ENCODE measurements around the gene PHYKPL.
"Not testable (repeated sequence)": the region's sequence is repeated elsewhere in the genome, so short reads cannot be mapped to it uniquely, and the experiment has no call there.

PHYKPL gene

GRCh38 chr5:178238711-178239592 is 6.3 kb upstream of the PHYKPL start:
- no peak for DNase-seq

DNA sequence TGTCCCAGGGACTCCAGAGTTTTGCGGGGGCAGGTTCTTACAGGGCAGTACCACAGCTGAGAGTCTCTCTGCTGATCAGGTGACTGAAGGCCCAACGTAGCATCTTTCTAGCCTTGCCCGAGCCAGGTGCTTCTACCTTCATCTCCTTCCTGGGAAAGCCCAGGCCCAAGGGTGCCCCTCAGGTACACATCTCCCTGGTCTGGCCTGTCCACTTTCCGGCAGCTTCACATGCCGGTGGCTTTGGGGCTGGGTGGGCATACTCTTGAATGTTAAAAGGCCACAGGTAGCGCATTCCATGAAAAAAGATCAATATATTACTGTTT is 5.7 kb upstream of the PHYKPL start:
- no peak for DNase-seq

DNA sequence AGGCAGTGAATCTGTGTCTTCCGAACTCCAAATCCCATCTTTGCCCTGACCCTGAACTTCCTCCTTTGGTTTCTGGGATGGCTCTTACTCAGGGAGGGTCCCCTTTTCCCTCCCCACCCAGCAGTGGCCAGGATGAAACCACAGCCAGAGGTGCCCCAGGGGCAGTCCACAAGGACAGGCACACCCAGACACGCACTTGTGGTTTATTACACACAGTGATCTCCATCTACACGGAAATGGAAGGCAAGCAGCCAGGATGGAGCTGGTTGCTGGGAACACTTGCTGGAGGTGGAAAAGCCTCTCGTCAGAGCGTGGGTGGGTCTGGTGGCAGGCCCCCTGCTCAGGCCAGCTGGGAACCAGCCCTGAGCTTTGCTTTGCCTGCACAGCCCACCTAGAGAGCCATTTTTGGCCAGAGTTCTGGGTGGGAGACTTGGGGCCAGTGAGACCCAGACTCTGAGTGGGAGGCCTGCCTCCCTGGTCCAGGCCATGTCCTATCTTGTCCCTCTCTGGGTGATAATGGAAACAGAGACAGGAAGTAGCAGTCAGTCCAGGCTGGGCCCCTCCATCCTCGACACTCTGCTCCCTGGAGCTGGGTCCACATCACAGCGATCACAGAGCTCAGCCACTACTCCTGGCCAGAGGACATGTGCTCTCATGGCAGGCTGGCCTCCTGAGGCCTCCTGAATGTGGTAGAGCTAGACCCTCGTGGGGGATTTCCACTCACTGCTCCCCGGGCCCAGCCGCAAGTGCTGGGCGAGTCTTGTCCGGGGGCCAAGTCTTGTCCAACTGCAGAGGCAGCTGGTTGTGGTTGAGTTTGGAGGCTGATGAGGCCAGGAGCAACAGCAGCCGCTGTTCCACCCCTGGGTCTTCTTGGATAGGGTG is 5.1 kb upstream of the PHYKPL start:
- no peak for DNase-seq

DNA sequence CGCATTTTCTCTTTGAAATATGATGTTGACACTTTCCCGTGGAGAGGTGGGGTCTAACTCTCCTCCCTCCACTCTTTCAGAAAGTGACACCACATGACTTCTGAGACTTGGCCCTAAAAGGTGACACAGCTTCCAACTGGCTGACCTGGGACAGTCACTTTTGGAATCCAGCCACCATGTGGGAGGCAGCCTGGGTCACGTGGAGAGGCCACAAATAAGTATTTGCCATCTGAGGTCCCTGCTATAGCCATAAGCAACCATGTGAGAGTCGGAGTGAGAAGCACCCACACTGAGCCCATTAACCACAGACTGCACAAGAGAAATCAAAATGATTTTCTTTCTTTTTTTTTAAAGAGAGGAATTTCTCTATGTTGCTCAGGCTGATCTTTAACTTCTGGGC is 4.1 kb upstream of the PHYKPL start:
- no peak for DNase-seq

DNA sequence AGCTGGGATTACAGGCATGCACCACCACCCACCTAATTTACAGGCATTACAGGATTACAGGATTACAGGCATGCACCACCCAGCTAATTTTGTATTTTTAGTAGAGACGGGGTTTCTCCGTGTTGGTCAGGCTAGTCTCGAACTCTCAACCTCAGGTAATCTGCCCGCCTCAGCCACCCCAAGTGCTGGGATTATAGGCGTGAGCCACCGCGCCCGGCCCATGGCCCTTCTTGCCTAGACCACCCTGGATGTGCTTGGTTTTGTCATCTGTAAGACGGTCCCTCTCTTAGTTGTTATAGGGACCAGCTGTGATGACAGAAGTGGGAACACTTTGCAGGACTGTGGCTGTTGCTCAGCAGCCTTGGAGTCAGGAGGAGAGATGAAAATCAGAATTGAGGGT is 3.5 kb upstream of the PHYKPL start:
- no peak for DNase-seq

DNA sequence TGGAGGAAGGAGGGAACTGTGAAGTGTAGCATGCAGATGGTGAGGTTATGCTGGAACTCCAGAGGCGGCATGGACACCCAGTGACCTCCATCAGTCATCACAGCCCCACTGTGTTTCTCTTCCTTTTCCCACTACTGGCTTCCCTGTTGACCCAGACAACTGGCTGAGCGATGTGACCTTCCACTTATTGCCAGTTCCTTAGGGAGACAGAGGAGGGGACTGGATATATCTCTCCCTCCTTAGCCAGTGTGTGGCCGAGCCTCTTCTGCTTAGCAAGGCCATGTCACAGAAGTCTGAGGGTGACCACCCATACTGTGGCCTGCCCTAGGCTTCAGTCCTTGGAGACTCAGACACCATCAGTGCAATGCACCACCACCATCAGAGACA is 3.0 kb upstream of the PHYKPL start:
- DNase-seq = no peak

DNA sequence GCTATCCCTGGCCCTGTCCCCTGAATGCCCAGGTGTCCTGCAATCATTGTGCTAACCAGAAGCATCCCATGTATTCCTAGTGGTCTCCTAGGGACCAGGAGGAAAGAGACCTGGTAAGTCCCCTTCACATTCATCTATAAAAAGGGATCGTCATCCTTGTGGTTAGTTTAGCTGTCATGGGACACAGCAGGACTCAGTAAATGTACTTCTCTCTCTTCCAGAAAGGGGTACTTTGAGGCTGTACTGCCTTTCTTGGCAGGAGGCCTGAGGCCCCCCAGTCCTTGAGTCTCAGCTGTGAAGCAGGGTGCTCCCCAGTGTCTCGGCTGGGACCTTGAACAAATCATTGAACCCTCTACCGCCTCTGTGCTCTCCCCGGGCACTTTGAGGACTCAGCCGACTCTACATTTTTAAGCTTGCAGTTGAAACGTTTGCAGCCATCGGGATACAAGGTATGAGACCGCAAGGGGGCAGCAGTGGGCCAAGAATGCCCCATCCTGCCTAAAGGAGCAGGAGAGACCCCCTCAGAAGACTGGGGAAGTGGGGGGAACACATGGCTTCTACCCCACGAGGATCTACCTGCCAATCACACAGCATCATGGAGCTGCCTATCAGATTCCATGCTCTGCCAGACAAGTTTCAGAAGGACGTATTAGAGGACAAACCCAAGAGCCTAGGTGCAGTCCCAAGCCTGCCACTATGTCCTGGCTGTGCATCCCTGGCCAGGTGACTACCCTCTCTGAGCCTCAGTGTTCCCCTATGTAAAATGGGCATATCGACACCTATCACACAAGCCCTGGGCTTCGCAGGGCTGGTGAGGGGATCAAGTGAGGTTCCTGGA is 2.4 kb upstream of the PHYKPL start:
- DNase-seq = peak; percentile 75

DNA sequence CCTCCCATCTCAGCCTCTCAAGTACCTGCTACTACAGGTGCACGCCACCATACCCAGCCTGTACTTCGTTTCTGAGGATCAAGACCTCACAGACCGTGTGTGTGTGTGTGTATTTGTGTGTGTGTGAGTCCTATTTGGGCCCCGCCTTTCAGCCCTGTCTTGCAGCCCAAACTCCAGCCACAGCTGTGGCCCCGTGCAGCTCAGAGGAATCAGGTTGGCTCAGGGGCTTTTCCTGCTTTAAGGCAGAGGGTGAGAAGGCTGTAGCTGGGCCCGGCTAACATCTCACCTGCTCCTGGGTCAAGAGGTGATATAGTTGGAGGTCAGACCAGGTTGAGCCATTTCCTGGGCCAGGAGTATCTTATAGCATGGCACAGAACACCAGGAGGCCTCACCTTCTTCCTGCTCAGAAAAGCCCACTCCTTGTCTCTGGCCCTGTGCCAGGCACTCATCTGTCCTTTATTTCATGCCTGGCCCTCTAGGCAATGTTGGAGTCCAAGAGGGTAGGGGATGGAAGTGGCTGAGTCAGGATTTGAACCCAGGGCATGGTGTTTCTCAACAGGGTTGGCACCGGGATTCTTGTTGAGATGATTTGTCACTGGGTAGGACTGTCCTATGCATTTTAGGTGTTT is 1.6 kb upstream of the PHYKPL start:
- DNase-seq = no peak

DNA sequence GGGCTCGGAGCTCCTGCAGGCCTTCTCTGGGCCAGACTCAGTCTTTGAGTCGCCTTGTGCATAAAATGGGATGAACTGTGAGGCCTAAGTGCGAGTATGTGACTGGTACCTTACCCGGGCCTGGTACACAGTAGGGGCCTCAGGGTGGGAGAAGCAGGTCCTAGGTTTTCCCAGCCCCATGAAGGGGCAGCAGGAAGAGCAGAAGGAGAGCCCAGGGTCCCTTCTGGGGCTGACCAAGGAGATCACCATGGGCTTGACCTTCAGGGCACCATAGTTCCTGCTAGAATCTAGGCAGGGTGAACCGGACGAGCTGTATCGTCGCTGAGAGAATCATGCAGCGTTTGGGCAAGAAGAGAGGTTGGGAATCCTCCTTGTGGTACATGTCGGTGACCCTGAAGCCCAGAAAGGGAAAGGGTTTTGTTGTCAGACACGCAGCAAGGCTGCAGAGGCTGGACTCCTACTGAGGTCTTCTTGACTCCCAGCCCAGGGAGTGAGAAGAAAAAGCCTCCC is 373 bp upstream of the PHYKPL start:
- DNase-seq = no peak

DNA sequence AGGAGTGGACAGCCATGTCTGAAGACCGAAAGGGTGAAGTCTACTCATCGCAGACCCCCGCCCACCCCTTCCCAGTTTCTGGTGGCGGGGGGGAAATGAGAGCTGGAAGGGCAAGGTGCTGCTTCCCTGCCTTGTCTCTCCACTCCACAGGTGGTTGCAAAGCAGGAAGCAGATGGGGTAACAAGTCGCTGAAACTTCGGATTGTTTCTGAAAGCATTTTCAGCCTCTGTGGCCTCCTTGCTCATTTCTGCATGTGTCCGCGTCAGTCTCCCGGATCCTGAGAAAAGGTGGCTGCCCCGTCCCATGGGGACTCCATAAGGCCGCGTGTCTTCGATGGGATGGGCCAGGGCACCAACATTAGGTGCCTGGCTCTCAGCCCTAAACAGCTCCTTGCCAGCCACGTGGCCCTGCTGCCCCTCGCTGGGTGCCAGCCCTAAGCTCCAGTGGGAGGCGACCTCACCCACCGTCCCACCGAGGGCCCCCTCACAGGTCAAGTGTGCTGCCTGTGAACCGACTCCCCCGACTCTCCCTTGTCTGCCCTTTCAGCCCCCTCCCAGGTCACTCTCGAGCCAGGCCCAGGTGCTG is 971 bp downstream of the PHYKPL start:
- peak; percentile 56 for DNase-seq

GRCh38 chr5:178230879-178231538 is 1.6 kb downstream of the PHYKPL start:
- DNase-seq = no peak

DNA sequence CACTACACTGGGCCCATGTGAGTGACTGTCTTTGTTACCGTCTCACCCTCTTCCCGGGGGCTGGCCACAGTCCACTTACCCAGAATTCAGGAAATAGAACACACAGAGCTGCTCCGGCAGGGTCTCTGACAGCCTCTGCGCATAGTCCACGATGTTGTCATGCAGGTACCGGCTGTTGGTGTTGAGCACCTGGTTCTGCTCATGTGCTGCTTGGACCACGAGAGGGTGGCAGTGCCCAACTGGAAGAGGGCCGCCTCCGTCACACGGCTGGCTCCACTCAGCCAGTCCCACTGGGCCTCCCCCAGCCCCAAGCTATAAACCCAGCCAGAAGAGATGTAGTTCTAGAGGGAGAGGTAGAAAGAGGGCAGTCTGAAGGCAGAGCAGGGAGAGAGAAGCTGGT is 2.7 kb downstream of the PHYKPL start:
- no peak for DNase-seq

DNA sequence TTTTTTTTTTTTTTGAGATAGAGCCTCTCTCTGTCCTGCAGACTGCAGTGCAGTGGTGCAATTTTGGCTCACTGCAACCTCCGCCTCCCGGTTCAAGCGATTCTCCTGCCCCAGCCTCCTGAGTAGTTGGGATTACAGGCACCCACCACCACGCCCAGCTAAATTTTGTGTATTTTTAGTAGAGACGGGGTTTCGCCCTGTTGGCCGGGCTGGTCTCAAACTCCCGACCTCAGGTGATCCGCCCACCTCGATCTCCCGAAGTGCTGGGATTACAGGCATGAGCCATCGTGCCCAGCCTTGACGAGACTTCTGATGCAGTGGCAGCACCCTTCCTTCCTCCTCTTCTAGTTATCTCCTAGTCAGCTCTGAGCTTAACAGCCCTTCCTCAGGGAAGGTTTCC is 3.5 kb downstream of the PHYKPL start:
- DNase-seq = not testable (repeated sequence)

DNA sequence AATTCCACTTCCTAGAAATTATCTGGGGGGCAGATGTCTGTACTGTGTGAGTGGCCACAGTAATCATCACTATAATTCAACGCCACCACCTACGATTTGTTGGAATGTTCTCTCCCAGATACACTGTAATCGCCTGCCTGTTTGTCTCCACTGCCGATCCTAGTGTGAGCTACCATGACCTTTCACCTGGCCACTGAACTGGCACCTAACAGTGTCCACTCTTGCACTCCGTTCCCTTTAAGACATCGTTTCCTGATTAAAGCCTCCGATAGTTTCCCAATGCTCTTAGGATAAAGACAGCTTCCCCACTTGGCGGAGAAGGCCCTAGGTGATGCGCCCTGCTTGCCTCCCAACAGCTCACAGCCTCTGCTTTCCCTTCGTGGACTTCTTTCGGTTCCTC is 4.0 kb downstream of the PHYKPL start:
- no peak for DNase-seq

DNA sequence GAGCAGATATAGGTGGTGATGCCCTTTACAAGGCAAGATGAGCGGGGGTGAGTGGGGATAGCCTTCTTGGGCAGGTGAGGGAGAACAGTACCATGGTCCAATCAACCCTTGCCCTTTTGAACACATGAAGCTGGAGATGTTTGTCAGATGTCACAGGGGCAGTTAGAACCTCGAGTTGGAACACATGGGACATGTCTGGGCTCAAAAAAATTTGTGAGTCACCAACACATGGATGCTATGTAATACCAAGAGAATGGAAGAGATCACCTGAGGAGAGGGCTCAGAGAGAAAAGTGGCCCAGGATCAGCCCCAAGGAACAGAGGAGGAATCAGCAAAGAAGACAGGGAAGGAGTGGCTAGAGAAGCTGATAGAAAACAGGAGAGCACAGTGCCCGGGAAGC is 4.7 kb downstream of the PHYKPL start:
- no peak for DNase-seq

DNA sequence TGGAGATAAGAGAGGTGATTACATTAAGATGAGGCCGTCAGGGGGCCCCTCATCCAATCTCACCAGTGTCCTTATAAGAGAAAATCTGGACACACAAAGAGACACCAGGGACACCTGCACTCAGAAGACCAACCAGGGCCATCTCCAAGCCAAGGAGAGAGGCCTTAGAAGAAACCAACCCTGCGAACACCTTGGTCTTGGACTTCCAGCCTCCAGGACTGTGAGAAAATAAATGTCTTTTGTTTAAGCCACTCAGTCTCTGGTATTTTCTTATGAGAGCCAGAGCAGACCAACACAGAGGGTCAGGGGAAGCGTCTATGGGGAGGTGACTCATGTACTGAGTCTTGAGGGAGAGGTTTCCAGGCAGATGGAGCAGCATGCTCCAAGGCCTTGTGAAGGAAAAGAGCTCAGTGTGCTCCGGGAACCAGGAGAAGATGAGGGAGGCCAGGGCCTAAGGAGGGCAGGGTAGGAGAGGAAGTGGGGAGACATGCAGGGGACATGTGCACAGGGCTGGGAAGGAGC is 5.4 kb downstream of the PHYKPL start:
- DNase-seq = no peak

- no peak for DNase-seq
Observed at GRCh38 chr5:178225174-178225573, 7.4 kb downstream of the PHYKPL start.

GRCh38 chr5:178224403-178224802 is 8.2 kb downstream of the PHYKPL start:
- no peak for DNase-seq

- no peak for DNase-seq
Observed at GRCh38 chr5:178223828-178224335, 8.7 kb downstream of the PHYKPL start.

DNA sequence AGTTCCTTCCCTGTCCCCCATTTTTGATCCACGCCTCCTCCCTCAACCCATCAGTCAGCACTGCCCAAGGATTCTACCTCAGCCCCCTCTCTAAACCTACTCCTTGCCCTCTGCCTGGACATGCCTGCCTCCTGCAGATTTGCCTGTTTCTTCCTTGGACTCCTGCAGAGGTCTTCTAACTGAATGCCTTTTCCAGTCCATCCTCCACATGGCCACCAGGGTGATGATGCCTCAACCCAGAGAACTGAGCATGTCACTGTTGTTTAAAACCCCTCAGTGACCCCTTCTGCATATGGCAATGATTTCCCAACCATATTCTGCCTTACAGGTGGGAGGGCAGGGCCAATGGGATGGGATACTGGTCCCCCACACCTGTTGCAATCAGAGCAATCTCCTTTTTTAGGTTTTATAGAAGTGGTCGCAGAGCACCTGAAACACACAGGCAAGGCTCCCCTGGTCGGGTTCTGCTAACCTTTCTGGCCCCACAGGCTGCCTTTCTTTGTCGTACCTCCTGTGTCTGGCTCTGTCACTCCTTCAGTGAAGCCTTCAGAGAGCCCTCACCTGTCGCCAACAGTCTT is 9.3 kb downstream of the PHYKPL start:
- no peak for DNase-seq

- DNase-seq = no peak
Observed at GRCh38 chr5:178222292-178222691, 10.3 kb downstream of the PHYKPL start.

Measured in DMS53 (cell line).